Inferior parietal cortex (tissue), 1 donor: ENCODE results near the gene TSPYL6.

Source experiments
- DNase-seq: peaks from one replicate; pipeline ENCODE4 v3.0.0-alpha.2; 2016; ENCODE audit errors: extremely low spot score

Gene TSPYL6

GRCh38 chr2:54255230-54256090 is 569 bp downstream of the TSPYL6 start:
- no peak for DNase-seq

DNA sequence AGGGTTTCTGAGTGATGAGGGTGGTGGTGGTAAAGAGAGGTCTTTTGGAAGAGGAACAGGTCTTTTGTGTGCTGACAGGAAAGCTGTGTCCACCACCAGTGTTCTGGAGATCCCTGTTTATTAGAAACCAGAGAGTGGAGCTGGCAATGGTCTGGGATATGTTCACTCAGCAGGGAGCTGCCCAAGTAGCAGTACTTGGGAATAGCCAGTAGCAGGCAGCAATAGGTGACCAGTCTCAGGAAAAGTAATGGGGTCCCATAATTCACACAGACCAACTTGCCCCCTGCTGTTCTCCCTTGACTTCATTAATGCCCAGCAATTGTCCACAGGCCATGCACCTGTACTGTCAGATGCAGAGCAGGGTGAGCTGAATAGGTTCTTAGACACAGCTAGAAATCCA is 1.8 kb downstream of the TSPYL6 start:
- DNase-seq: no peak

- no peak for DNase-seq
Observed at GRCh38 chr2:54249629-54250028, 6.4 kb downstream of the TSPYL6 start.

GRCh38 chr2:54247115-54247514 is 8.9 kb downstream of the TSPYL6 start:
- DNase-seq: no peak

- no peak for DNase-seq
Observed at GRCh38 chr2:54240515-54241469, 15.2 kb downstream of the TSPYL6 start.

GRCh38 chr2:54239427-54239826 is 16.6 kb downstream of the TSPYL6 start:
- DNase-seq: no peak

DNA sequence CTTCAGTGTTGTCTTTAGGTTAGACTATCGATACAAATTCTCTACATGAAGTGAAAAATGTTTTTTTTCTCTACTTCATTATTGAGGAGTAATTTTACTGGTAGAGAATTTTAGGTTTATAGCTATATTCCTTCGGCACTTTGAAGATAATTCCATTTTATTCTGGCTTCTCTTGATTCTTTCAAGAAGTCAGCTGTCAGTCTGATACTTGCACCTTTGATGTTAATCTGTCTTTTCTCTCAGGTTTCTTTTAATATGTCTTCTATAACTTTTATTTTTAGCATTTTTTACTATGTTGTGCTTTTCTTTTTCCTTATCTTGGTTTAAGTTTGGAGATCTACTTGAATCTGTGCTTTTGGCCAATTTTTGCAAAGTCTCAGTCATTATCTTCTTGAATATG is 18.6 kb downstream of the TSPYL6 start:
- no peak for DNase-seq

GRCh38 chr2:54233832-54234649 is 22.0 kb downstream of the TSPYL6 start:
- no peak for DNase-seq

GRCh38 chr2:54228945-54229344 is 27.1 kb downstream of the TSPYL6 start:
- no peak for DNase-seq

GRCh38 chr2:54227798-54228197 is 28.2 kb downstream of the TSPYL6 start:
- no peak for DNase-seq

DNA sequence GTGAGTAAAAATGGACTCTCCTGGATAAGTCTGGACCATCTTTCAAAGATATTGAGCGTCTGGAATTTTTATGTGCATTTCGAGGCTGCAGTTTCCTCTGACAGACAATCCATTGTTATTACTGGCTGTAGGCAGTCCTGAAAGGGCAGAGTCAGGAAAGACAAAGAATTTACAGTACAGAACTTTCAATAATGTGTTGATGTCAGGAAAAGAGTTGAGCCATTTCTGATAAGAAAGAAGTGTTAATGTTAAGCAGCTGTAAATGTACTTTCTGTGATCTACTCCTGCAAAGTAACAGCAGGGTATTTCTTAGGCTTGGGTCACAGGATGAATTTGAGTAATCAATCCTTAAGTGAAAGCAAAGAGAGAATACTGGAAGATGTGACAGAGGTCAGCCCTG is 29.8 kb downstream of the TSPYL6 start:
- DNase-seq: peak; percentile 37

DNA sequence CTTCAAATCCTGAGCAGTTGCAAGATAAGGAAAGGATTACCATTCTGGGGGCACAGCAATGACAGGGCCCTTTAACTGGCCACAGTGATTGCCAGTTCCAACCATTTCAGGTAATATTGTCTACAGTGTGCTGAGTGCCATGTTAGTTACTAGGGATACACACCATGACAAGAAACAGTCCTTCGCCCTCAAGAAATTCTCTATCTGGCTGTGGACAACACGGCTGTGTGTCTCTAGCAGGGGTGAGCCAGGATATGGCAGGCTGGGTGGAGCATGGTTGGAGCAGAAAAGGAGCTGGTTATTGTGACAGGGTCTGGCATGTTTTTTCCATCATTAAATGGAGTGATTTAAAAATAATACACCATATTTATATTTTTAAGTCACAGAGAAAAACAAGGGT is 31.0 kb downstream of the TSPYL6 start:
- no peak for DNase-seq

GRCh38 chr2:54213082-54213481 is 42.9 kb downstream of the TSPYL6 start:
- no peak for DNase-seq

GRCh38 chr2:54212456-54212855 is 43.6 kb downstream of the TSPYL6 start:
- DNase-seq: no peak

DNA sequence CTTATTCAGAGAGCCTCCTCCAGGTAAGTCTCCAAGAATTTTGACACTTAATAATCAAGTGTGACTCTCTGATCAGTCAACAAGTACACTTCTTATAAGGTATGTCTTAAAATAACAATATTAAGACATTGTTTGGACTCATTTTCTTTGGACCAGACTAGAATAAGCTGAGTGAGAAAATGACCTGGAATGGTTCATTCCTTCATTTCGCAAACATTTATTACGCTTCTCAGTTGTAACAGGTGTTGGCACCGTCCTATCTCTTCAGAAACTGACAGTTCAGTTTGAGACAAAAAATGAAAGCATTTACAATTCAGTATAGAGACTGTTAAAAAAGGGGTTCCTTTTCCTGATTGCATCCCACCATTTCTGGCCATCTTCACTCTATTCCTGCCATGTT is 46.6 kb downstream of the TSPYL6 start:
- DNase-seq: no peak

DNA sequence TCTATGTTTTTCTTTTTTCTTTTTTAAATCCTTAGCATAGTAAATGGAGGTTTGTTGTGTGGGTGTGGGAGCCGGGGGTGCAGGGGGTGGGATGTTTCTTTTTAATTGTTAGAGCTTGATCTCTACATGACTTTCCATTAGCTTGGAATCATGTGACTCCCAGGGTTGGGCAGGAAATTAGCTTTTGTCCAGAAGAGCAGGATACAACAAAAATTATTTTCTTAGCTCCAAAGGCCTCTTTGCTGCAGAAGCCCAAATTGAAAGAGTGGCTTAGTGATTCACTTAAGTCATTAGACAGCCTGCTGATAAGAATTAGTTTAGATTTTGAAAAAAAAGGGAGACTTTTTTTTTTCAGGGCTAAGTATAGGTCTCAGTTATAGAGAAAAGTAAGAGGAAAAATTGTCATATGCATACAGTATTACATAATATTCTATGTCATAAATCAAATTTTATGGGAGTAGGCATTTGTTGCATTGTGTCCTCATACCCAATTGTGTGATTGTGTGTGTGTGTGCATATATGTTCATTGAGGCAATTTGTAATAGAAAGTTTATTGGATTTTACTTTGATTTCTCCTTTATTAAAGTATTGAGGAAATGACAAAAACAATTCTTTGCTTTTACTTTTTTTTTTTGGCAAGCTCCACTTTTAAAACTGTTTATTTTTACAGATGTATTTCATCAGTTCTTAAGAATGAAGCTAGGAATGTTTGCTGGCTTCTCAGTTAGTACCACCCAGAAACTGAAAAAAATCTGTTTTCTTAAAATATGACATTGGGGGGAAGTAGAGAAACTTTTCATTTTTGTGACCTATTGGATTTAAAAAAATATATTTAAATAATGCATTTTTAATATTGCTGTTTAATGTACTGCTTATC is 47.4 kb downstream of the TSPYL6 start:
- no peak for DNase-seq

GRCh38 chr2:54207666-54208195 is 48.3 kb downstream of the TSPYL6 start:
- no peak for DNase-seq

DNA sequence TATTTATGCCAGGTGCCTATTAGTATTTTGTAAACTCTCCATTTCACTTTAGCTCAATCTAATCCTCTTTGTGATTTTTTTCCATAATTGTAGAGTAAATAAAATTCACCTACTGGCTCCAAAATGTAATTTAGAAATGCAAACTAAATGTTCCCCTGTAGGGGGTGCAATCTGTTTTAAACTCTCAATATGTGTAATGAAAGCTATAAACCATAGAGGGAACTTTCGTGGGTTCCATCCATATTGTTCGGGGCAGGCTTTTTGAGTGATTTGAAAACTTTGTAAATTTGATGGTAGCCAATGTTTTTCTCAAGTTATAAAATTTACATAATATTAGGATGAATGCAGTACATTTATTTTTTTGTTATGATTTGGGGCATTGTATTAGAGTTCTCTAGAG is 49.4 kb downstream of the TSPYL6 start:
- DNase-seq: peak; percentile 82

DNA sequence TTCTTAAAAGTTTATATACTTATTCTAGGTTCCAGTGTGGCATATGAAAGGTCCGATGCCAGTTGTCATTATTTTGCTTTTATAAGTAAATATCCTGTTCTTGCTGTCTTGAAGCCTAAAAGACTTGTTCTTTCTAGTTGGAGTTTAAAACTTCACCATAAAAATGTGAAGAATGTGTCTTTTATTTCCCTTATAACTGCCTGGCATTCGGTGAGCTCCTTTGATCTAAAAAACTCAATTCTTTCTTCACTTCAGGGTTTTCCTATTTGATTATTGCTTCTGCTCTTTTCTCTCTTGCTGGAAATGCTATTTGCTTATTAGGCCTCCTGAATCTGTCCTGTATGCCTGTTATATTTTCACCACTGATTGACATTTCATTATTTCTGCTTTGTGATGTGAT is 51.6 kb downstream of the TSPYL6 start:
- DNase-seq: no peak
